Chondrocyte (in vitro differentiated cells): ENCODE results near the gene TFF2. TPM values are rescaled to one million over a fixed set of nuclear protein-coding genes. Genes with fewer than 3 reads are reported as not detected.

Experiments
- DNase-seq: peaks from one replicate; pipeline ENCODE4 v3.0.0; 2021; ENCODE audit warnings: mixed read lengths, low spot score
- H3K27ac Mint-ChIP-seq: one replicate; pipeline ENCODE4 v1.8.0; 2021; ENCODE audit warnings: mild to moderate bottlenecking, moderate library complexity, mixed read lengths; ENCODE audit not compliant: unreplicated experiment
- H3K27me3 Mint-ChIP-seq: 2 replicates; pipeline ENCODE4 v1.8.0; 2021; ENCODE audit warnings: low read depth, mixed read lengths
- H3K36me3 Mint-ChIP-seq: 2 replicates; pipeline ENCODE4 v1.8.0; 2021; ENCODE audit warnings: low read depth, mixed read lengths
- H3K4me1 Mint-ChIP-seq: 2 replicates; pipeline ENCODE4 v1.8.0; 2021; ENCODE audit warnings: low read depth, mild to moderate bottlenecking, mixed read lengths
- H3K4me3 Mint-ChIP-seq: one replicate; pipeline ENCODE4 v1.8.0; 2021; ENCODE audit warnings: mild to moderate bottlenecking, moderate library complexity, mixed read lengths; ENCODE audit not compliant: unreplicated experiment
- H3K9me3 Mint-ChIP-seq: 2 replicates; pipeline ENCODE4 v1.8.0; 2021; ENCODE audit warnings: low read depth, mixed read lengths
- total RNA-seq: library from RNA; stranded (reverse); gene quantifications from 3 replicates; pipeline ENCODE4 v1.2.1, GENCODE V29; 2021
- TF ChIP-seq, protein P1 (sequence below): fragments of 200-600 bp; sonication (generic); IDR thresholded peaks from 2 replicates; pipeline ENCODE4 v1.5.0; 2021; ENCODE audit warnings: antibody characterized with exemption, mild to moderate bottlenecking, moderate library complexity

The TFF2 gene
- total RNA-seq, 1 donor from 2014 or later = not detected

DNA sequence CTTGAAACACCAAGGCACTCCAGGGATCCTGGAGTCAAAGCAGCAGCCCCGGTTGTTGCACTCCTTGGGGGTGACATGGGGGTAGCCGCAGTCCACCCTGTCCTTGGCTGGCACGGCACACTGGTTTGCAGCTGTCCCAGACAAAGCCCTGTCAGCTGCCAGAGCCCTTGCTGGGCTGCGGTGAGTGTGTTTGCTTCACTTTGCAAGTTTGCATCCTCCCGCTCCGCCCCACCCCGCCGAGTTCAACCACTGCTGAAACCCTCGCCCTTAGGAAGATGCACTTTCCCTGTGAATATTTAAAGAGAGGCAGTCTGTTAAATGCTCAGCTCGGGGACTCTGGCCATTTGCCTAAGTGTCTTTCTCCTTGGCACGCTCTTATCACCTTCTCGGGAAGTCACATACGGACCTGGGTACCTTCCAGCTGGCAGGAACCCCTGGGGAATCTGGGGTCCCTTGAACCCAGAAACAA, 37.3 kb downstream of the TFF2 start:
- Mint-ChIP-seq H3K4me1 (peaks cover 23% of the 10 kb centered on the region), H3K9me3 (no peaks in the 10 kb centered on the region), H3K27me3 (no peaks in the 10 kb centered on the region), H3K4me3 (no peak overlapping the region), H3K27ac (no peak overlapping the region), H3K36me3 (no peaks in the 10 kb centered on the region)
- TF ChIP-seq, protein P1, sequence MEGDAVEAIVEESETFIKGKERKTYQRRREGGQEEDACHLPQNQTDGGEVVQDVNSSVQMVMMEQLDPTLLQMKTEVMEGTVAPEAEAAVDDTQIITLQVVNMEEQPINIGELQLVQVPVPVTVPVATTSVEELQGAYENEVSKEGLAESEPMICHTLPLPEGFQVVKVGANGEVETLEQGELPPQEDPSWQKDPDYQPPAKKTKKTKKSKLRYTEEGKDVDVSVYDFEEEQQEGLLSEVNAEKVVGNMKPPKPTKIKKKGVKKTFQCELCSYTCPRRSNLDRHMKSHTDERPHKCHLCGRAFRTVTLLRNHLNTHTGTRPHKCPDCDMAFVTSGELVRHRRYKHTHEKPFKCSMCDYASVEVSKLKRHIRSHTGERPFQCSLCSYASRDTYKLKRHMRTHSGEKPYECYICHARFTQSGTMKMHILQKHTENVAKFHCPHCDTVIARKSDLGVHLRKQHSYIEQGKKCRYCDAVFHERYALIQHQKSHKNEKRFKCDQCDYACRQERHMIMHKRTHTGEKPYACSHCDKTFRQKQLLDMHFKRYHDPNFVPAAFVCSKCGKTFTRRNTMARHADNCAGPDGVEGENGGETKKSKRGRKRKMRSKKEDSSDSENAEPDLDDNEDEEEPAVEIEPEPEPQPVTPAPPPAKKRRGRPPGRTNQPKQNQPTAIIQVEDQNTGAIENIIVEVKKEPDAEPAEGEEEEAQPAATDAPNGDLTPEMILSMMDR = no peak
- no peak for DNase-seq

DNA sequence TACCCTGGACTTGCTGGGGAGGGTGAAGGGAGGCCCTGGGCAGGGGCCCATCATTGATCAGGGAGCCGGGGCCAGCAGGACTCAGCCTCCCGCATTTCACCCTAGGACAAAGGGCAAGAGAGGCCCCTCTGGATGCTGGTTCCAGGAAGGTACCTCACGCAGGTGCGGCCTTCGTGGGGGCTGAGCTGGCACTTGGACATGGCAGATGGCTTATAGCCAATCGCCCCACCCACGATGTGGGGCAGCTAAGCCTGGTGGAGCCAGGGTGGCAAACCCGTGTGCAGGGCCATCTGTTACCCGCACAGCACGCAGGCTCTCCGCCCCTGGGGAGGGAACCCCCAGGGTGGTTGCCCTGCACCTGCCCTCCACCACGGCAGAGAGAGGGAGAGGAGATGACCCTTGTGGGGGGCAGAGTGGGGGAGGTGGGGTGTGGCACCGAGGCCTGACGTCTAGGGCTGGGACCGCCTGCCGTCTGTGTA, 38.1 kb downstream of the TFF2 start:
- TF ChIP-seq, protein P1 = no peak
- H3K27me3 Mint-ChIP-seq = no peaks in the 10 kb centered on the region
- H3K36me3 Mint-ChIP-seq = no peaks in the 10 kb centered on the region
- no peak for DNase-seq
- no peak overlapping the region for H3K27ac Mint-ChIP-seq
- H3K9me3 Mint-ChIP-seq = no peaks in the 10 kb centered on the region
- no peak overlapping the region for H3K4me3 Mint-ChIP-seq
- H3K4me1 Mint-ChIP-seq = peaks cover 23% of the 10 kb centered on the region

DNA sequence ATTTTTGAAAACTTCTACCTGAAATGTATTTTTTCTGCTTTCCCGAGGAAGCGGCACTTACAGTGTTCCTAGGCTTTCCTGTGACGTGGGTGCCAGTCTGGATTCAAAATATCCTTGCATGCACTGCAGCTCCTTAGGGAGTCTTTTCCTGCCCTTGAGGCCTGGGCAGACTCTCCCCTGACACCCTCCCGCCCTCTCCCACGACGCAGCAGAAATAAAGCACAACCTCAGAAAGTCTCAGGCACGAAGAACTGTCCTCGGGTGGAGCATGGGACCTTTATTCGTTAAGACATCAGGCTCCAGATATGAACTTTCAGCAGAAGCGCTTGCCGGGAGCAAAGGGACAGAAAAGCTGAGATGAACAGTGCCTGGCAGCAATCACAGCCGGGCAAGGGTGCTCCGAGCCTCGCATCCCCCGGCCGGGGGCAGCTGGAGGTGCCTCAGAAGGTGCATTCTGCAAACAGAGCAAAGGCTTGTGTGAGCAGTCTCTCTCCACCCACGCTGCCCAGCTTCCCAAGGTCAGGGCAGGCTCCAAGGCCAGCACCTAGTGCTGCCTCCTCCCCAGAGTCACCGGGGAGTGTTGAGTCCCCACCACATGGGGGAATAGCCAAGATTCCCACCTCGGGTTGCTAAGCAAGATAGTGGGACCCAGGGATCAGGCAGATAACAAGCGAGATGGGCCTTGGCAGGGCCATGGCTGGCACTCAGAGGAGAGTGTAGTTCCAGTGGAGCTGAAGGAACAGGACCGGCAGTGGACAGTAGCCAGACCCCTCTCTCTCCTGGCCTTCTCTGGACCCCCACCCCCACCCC, 38.8 kb downstream of the TFF2 start:
- Mint-ChIP-seq H3K9me3 (no peaks in the 10 kb centered on the region), H3K4me1 (peaks cover 23% of the 10 kb centered on the region), H3K27me3 (peaks cover 1% of the 10 kb centered on the region), H3K27ac (no peak overlapping the region), H3K4me3 (no peak overlapping the region), H3K36me3 (no peaks in the 10 kb centered on the region)
- TF ChIP-seq, protein P1 = no peak
- no peak for DNase-seq

DNA sequence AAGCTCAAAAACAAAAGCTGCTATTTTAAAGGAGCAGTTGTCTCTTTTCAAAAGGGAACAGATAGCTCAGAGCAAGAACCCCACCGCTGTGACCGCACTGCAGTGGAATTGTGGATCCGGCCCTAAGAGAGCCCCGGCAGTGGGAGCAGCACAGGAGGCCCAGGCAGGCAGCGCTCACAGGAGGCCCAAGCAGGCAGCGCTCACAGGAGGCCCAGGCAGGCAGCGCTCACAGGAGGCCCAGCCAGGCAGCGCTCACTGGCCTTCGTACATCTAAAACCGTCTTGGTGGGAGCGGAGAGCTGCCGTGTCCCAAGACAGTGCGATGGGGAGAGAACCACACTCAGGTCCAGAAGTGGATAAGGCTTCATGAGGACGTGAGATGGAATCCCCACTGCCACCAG, 39.6 kb downstream of the TFF2 start:
- Mint-ChIP-seq H3K4me3 (no peak overlapping the region), H3K27ac (no peak overlapping the region), H3K27me3 (peaks cover 7% of the 10 kb centered on the region), H3K4me1 (peaks cover 20% of the 10 kb centered on the region), H3K36me3 (no peaks in the 10 kb centered on the region), H3K9me3 (no peaks in the 10 kb centered on the region)
- no peak for DNase-seq
- TF ChIP-seq, protein P1 = no peak

DNA sequence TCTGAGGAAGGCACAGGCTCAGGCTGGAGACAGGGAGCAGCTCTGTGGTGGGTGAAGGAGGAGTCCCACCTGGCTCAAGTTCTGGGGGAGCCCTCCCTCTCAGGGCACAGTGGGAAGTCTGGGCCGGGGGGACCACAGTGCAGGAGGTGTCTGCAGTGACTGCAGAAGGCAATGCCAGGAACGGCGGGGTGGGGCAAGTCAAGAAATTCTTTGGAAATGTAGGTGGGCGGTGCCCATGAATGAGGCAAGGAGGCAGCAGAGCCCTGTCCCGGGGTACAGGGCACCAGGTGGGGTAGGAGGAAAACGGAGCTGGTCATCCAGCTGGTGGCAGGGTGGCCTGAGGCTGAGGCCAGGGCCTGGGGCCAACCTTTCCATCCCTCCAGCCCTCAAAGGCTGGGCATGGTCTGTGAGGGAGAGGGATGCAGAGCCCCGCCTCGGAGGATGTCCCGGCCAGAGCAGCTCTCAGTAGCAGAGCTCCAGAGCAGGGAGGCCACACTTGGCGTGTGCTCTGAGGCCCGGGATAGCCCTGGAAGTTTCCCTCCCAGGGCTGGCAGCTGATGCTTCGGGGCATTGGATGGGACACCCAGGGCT, 40.3 kb downstream of the TFF2 start:
- peaks cover 16% of the 10 kb centered on the region for H3K4me1 Mint-ChIP-seq
- no peak for DNase-seq
- no peak overlapping the region for H3K27ac Mint-ChIP-seq
- no peaks in the 10 kb centered on the region for H3K9me3 Mint-ChIP-seq
- TF ChIP-seq, protein P1 = no peak
- peaks cover 7% of the 10 kb centered on the region for H3K27me3 Mint-ChIP-seq
- no peak overlapping the region for H3K4me3 Mint-ChIP-seq
- H3K36me3 Mint-ChIP-seq = no peaks in the 10 kb centered on the region
